HG02852 (cell line): ENCODE measurements around the gene HIVEP2.

Source experiments
- ATAC-seq: cut with Tn5 transposase; IDR thresholded peaks from one replicate; pipeline ENCODE4 v1.9.1; 2021; ENCODE audit warnings: mild to moderate bottlenecking, moderate library complexity; ENCODE audit not compliant: unreplicated experiment

HIVEP2 gene

DNA sequence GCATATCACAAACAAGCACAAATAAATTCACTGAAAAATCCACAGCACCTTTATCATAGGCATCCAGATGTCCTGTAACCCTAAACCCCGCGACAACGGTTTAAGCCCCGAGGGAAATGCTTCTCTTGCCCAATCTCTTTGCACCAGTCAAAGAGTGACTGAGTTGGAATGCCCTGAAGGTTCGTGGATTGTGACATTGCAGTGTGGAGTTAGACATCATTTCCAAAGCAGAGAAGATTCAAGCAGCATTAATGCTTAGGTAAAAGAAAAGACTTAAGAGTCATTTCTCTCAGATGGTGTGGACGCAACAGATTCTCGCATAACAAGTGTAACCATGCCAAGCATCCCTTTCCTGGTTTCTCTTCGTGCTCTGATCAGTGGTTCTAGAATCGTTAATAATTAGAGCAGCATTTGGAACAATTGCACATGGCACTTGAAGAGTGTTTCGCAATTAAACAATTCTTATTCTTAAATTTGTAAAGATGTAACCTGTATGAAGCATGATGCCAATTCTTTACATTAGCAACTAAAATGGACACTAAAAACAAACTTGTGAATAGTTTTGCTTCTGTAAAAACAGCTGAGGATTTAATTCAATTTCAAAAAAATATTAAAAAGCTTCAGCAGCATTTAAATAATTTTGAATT is 121.6 kb downstream of the HIVEP2 start:
- ATAC-seq = no peak

DNA sequence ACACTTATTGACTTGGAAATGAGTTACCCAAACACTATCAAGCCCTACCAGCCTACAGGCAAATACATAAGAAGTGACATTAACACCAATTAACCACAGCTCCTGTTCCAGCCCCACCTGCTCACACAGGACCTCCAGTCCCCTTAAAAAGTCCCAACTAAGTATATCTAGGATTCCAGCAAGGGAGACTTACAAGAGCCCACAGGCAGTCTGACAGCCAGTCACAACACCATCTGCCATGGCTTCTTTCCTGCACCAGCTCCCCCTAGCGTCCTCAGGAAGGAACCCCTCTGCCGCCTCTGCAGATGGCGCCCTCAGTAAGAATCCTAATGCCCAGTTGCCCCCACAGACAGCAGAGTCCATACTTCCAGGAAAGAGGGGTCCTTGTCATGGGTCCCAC is 122.1 kb downstream of the HIVEP2 start:
- no peak for ATAC-seq

DNA sequence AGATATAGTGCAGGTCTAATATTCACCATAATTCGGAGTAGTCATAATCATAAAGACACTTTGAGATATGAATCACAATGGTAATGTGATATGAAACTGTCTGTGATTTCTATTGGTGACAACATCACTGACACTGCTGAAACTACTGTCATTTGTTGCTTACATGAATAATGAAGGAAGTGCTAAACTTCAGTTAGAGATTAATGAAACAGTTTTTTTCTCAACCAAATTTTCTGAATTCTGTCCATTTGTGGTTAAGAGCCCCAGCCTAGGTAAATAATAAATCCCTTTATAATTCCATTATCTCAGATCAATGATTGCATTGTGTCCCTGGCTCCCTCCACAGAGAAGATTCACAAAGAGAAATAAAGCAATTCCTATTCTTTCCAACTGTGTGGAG is 122.6 kb downstream of the HIVEP2 start:
- ATAC-seq = peak; percentile 55

DNA sequence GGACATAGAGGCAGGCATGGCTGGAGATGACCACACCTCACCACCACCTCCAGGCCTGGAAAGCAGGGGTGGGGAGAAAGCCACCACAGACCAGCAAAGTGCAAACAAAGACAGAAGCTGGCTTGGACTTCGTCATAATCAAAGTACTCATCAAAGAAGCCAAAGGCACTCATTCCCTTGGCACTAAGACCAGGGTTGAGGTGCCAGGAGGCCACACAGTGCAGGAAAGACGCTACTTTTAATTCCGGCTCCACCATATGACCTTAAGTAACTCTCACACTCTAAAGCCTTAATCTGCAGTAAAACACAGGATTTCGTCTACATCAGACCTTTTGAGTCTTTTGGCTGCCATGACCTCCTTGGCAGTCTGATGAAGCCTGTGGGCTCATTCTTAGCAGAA is 123.1 kb downstream of the HIVEP2 start:
- no peak for ATAC-seq

DNA sequence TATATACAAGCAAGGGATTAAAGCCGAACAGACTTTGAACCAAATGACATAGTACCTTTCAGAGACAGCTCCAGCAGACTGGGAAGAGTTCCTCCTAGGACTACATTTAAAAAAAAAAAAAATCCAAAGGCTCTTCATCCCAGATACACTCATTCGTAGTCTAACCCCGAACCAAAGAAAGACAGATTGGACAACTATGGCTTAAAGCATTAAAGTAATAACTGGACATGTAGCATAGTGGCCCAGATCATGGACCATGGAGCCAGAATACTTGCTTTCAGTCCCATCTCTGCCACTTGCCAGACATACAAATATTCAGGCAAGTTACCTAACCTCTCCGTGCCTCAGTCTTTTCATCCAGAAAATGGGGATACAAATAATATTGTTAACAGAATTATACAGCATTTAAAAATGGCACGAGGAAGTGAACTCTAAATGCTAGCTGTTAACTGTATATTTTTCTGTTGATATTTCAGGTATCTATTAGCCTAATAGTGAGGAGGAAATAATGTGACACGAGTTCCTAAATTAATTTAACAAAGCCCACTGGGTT is 123.7 kb downstream of the HIVEP2 start:
- ATAC-seq = no peak

DNA sequence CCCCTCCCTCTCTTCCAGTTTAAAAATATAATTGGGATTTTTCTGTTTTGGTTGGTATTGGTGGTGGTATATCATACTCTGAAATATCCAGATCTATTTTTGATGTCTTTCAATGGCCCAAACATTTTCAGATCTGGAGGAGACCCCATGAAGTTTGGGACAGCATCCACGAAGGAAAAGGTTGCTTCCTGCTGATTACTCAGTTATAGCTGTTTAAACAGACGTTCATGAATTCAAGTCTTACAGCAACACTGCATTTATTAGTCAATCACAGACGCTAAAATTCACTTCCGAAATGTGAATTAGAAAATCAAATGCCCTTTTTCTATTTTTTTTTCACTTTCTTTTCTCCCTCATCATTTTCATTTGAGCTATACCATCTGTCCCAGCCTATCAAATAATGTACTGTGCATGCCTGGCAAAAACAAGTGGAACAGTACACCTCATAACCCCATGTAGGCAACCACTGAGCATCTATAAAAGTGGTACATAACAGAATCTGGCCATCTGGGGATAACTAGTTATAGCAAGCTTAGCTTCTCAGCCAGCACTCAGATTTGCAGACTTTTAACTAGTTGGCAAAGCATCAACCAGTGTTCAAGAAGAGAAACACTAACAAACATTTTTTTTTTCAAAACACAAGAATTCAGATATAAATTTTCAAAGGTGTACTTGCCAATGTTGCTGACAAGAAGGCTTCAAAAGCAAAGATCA is 124.5 kb downstream of the HIVEP2 start:
- ATAC-seq = no peak

DNA sequence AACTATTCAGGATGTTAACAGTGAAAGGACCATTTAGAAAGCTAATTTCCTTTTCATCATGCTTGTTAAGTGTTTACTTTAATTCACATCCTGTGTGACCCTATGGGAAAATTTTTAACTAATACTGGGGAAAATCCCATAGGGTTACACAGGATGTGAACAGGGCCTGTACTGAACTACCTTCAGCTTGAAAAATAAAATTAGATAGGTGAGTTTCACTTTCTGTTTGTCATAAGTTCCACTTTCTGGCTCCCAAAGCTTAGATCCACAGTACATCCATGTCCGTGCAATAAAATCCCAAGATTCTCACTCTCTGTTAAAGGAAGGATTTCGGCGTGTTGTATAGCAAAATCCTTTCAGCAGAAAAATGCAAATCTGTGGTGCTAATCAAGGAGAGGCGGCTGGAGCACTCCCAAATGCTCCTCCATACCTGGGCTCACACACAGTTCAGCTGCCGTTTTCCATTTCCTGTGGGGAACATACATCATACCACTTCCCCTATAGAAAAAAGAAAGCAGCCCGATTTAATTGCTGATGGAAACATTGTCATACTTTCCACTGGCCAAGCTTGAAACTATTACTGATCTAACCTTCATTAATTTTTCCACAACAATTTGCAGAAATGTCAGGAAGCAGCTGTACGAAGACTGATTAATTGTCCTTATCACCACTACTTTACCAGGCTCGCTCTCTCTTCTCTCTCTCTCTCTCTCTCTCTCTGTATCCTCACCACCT is 125.2 kb downstream of the HIVEP2 start:
- peak; percentile 75 for ATAC-seq

DNA sequence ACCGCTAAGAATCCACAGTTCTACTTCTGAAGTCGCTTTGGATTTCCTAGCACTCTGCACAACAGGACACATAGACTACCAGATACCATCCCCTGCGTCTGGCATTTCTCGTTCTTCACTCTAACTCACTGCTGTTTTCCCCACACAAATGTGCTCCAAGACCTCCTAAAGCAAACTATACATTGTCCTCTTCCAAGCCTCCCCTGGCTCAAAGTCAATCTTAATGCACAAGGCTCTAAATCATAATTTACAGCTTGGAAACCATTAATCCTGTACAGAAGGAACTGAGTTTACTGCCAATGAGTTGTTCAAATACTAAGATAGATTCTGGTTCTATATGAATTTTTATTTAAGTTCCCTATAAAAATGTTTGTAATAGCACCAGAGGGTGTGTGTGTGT is 128.5 kb downstream of the HIVEP2 start:
- no peak for ATAC-seq

DNA sequence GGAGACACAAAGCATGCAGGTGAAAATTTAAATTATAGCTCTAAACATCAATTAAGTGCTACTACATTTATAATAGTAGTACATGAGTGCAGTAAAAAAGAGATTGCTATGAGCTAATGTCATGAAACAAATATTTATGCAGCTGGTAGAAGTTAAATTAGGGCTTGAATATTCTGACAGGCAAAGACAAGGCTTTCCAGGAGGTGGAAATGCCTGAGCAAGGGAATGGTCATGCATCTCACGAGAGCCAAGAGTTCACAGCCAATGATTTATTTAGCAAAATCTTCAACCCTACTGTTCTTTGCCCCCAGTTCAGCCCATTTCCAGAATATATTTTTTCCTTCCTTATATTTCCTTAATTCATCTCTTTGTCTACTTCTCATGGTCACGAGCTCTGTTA is 128.9 kb downstream of the HIVEP2 start:
- no peak for ATAC-seq

DNA sequence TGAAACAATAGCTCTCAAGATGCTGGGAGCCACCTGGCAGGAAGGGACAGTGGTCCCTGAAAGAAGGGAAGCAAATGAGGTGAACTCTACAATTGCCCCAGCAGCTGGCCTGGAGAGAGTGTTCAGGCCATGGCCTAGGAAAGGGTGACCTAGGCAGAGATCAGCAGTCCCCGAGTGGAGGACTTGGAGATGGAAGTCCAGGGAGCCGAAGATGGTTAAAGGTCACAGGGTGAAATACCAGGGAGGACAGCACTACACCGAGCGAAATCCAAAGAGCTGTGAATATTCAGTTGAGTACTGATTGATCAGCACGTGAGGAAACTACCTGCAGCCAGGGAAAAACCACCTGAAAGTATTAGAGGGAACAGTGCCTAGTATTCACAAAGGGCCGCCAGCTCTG is 133.1 kb downstream of the HIVEP2 start:
- ATAC-seq = no peak

DNA sequence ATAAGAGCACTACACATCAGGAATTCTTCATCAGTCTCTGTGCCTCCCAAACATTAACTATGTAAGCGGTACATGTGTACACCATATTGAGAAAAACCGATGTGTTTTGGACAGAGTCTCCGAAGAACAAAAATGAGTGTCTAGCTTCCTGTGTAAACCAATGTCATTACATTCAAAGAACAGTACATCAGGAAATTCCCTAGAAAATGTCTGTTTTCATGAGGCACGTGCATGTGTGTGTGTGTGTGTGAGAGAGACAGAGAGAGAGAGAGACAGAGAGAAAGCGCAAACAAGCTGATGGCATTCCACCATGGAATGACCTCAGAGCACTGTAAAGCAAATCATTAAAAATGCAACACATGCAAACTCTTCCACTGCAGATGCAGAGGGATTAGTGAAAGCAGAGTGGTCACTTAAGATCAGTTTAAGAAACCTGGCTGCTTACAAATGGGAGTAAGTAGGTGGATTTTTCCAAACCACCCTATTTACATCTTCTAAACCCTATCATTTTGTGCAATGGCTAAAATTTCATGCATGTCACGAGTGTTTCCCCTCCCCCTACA is 133.9 kb downstream of the HIVEP2 start:
- peak; percentile 62 for ATAC-seq

DNA sequence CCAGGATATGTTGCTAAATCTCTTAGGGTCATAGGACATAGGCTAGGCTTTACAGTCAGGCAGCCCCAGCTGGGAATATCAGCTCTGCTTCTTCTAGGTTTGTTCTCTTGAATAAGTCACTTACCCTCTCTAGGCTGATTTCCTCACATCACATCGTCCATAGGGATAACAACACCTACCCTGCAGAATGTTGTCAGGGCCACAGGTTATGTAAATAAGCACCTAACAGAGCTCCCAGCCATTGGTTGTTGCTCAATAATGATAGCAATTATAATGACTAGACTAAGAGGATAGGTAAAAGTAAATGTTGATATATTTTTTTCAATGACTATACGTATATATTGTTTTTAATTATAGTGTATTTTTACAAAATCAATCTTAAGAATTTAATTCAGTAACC is 135.0 kb downstream of the HIVEP2 start:
- ATAC-seq = no peak

DNA sequence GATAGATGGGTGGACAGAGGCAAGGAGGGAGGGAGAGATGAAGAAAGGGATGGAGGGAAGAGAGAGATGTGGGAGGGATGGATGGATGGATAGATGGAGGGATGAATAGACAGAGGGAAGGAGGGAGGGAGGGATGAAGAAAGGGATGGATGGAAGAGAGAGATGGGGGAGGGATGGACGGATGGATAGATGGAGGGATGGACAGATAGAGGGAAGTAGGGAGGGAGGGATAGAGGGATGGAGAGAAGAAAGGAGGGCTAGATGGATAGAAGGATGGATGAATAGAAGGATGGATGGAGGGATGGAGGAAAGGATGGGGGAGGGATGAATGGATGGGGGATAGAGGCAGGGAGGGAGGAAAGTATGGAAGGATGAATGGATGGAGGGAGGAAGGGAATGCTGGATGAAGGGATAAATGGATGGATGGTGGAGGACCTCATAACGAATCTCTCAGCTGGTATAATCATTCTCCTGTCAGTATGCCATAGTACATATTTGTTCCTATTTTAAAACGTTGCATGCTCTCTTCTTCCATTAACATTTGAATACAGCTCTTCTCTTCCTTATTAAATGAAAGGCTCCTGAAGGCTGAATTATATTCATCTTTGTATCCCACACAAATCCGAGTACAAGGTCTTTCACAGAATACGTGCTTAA is 136.4 kb downstream of the HIVEP2 start:
- ATAC-seq = no peak

DNA sequence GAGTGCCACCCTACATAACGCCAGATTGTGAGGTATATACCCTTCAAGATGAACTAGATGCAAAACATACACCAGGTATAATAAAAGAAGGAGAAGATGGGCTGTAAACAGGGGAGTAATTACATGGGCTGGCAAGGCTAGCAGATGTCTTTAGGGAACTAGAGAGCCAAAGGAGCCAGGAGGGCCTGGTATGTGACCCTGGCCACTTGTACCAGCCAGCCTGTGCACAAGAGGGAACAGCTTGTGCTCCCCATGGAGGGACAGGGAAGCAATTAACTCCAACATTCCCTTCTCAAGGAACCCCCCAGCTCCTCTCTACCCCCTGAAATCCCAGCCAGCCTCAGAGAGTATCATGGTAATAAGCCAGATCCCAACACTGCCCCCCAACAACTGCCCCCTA is 139.9 kb downstream of the HIVEP2 start:
- ATAC-seq = no peak

DNA sequence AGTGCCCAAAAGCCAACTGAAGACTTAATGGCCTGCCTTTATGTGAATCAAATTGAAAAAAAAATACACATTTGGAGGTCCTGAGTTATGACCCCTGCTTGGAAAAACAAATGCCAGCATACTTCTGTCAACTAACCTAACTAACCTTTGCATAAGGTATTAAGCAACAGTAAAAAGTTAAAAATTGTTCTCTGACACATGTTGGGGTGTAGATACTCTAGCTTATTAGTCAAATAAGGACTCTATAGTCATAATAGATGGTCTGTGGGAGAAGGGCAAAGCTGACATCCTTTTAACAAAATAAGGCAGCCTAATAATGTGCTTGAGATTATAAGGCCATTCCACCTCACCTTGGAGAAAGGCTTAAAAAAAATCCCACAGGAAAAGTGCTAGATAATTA is 140.5 kb downstream of the HIVEP2 start:
- ATAC-seq = no peak

DNA sequence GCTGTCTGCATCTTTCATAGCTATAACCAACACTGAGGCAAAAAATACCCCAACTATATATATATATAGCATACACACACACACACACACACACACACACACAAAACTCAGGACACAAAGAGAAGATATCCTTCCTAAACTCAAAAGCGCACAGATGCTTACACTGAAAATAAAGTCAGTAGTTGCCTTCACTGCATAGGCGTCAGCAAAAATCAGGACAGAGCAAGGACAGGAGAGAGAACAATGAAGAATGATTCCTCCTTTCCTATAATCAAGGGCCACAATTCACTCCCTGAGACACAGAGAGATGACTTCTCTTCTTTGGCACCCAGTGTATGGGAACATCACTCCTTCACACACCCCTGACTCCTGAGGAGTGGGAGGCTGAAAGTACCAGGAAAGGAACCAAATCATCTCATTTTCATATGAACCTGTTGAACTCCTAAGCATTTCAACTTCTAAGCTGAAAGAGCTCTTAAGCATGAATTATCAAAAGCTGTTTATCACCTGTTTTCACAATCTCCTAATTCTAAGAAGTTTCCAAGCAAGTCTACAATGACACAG is 141.4 kb downstream of the HIVEP2 start:
- ATAC-seq = no peak

DNA sequence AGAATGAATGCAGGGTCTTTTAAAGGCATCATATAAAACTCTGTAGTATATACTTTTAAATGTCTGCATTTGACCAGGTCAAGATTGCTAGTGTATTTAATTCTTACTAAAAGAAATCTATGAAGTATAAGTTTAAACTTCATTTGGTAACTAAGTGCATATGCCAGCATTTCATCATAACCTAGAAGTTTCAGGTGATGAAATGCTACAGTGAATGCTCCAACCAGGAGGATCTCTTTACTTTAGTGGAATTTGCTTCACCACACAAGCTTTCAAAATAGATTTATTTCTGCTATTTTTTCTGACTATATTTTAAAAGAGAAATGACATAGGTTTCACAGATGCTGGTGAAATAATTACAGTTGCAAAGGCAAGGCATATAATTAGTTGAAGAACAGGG is 141.9 kb downstream of the HIVEP2 start:
- no peak for ATAC-seq

DNA sequence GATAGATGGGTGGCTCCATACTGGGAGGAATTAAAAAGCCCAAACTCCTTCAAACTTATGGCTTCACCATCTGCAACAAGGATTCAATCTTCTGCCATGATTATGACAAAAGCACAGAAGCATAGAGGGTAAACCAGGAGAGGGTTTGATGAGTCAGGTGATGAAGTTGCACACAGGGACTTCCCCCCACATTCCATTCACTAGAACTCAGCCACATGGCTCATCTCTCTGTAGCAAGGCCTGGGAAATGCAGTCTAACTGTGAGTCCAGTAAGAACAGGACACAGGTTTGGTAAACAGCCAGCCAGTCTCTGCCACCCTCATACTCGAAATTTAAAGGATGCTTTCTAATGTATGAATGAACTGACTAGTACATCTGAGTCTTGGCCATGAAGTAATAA is 142.9 kb downstream of the HIVEP2 start:
- peak; percentile 37 for ATAC-seq

DNA sequence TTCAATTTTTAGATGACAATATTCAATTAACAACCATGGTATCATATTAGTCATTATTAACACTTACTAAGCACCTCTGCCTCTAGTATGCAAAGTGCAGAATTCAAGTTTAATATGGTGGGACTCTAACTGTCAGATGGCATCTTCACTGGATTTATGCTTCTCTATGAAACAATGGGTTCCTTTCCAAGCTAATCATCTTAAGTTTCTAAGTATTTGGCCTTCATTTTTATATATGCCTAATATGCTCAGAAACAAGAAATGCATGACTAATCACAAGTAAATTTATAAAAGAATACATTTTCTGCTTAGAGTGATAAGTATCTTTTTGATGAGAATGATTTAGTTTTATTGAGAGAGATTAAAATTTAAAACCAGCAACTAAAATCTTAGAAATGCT is 144.7 kb downstream of the HIVEP2 start:
- no peak for ATAC-seq

DNA sequence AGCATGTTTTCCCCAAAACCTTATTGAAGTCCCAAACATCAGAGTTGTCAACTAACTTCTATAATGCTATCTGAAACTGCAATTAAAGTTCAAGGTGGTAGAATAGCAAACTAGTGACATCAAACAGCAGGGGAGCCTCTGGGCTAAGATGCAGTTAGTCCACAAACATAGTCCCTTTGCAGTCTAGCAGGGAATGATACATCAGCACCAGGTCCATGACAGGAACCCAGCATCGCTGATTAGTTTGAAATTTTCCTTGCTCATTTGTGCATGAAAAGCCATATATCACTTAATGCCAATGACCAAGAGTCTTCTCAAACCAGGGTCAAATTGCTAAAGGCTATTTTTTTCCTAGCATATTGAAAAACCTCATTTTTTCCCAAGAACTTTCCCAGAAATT is 145.3 kb downstream of the HIVEP2 start:
- ATAC-seq = no peak

DNA sequence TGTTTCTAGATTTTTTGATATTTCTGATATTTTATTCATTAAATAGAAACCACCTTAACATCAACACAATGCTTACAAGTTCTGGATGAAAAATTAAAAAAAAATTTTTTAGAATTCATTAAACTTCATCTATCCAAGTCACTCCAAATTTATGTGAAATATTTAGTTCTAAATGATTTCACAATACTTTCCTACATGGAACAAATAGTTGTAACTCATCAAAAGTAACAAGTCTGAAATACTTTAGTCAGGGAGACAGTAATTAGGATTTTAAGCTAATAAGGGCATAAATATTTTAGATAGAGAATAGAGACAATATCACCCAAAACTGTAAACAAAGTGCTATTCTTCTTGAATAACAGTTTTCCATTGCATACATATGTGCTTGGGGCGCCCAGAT is 147.8 kb downstream of the HIVEP2 start:
- no peak for ATAC-seq
